HG03108 (cell line): ENCODE results near the gene SLCO1A2.

Source experiments
- ATAC-seq: cut with Tn5 transposase; IDR thresholded peaks from one replicate; pipeline ENCODE4 v1.9.1; 2021; ENCODE audit warnings: moderate library complexity; ENCODE audit not compliant: unreplicated experiment

Gene SLCO1A2

DNA sequence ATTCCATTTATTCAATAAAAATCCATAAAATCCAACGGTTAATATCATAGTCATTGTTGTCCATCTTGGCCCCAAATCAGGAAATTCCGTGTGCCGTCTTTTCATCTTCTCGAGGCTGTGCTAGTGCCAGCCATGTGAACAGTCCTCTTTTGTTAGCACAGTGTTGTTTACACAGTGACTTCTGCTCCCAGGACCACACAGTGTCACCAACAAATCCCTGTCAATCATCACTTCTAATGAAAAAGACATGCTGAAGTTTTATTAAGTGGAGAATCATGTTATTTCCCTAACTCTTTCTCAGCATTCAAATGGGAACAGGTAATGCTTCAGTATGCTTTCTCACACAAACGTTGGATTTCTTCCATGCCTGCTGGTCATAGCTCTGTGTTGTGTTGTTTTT lies 1.9 kb upstream of the SLCO1A2 start:
- ATAC-seq: no peak

DNA sequence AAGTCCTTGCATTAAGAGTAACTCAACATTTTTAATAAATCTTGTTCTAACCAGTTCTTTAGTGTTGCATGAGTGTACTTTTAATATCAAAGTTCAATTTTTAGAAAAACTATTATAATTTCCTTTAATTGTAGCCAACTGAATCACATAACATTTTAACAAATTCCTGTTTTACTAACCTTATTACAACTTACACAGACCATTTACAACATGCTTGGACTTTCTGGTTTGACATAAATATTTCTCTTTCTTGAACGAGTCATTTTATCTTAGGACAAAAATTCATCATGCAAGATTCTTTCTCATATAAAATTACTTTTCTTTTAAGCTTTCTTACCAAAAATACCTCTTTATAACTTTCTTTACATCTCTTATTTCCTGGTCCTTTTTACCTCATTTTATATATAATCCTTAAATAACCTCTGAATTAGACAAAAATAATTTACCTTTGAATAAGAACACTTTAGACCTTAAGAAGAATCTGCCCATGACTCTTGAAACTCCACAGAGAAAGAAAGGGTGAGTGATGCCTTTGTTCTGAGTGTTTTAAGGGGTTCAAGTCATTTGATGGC lies 3.9 kb downstream of the SLCO1A2 start:
- no peak for ATAC-seq

DNA sequence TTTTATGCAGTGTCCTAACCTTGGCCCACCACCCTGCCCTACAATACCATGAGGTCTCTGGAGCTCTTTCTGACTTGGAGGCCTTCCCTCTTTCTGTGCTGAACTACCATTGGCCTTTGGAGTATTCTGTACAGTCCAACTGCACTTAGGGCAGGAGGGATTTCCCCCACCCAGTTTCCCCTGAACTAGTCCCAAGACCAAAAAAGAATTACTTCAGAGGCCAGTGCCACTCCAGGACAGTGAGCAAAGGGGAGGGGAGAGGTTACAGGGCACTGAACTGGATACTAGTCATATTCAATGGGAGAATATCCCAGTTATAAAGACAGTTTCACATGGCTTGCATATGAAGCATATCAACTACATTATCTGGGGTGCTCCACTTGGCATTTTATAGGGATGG lies 6.1 kb downstream of the SLCO1A2 start:
- no peak for ATAC-seq

DNA sequence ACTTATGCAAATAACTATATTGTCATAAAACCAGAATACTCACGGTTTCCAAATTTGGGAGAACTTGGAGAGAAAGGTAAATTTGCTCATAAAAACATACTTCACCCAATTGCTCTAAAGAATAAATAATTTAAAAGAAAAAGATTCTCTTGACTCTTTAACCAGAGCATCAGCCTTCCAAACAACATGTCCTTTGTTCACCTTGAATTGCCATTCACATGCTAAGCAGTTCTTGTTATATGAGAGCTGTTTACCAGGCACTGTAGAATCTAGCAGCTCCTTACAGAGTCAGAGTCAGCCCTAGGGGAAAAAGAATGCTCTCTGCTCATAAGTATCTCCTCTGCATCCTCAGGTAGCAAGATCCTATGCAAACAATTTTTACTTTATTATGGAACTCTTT lies 10.2 kb downstream of the SLCO1A2 start:
- ATAC-seq: no peak

DNA sequence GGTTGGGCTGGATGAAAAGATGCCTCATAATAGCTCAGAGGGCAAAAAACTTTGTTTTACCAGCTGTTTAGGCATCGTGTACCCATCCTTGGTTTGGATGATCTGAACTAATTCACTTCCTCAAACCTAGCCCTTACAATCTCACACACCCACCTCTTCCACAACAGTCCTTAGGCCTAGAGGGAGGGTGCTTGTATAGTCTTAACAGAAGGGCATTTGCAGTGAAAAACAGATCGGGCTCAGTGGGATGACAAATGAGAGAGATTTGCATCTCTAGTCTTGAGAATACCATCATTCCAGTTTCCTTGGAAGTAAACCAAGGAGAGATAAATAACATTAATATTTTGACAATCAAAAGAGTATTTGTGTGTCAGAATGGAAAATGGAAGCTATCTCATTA lies 11.0 kb downstream of the SLCO1A2 start:
- no peak for ATAC-seq

DNA sequence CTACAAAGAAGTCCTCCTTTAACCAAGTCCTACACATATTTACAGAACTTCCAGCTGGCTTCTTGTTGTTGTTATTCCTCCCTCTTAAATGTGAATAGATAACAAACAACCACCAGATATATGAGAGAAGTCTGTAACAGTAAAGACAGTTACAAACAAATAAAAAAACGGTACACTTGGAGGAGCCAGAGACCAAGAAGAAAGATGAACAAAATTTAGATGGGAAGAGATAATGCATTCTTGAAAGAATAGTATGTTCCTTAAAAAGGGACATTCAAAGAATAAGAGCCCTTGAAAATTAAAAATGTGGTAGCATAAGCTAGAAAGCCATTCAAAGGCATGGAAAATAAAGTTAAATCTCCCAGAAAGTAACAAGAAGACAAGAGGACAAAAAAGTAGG lies 25.9 kb downstream of the SLCO1A2 start:
- no peak for ATAC-seq

DNA sequence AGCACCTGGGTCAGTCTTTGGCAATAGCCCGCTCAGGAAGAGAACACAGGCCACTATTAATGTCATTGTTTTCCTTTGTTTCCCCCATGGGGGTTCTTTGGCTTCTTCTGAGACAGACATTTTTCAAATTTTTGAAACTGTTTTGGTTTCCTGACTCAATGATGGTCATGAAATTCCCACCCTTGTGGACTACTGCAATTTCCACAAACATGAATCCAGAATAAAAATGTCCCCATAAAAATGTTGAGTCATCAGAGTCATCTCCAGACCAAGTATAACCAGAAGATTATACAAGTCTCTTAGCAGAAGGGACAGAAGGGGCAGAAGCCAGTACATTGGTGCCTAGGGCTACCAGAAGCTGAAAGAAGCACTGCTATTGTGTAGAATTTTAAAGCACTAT lies 29.1 kb downstream of the SLCO1A2 start:
- no peak for ATAC-seq

DNA sequence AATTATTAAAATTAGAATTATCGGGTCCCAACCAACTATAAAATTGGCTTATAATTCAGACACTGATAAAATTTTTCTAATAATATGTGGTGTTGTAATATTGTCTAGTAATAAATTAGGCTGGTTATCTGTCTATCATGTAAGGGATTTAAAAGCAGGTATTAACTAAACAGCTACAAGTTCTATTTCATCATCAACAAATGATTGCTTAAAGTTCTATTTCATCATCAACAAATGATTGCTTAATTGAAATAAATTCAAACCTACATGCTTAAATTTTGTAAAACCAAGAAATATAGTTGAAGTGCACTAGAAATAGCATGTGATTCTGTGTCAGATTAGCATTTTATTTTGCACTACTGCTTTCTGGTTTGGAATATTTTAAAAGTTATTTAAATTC lies 34.1 kb downstream of the SLCO1A2 start:
- no peak for ATAC-seq

DNA sequence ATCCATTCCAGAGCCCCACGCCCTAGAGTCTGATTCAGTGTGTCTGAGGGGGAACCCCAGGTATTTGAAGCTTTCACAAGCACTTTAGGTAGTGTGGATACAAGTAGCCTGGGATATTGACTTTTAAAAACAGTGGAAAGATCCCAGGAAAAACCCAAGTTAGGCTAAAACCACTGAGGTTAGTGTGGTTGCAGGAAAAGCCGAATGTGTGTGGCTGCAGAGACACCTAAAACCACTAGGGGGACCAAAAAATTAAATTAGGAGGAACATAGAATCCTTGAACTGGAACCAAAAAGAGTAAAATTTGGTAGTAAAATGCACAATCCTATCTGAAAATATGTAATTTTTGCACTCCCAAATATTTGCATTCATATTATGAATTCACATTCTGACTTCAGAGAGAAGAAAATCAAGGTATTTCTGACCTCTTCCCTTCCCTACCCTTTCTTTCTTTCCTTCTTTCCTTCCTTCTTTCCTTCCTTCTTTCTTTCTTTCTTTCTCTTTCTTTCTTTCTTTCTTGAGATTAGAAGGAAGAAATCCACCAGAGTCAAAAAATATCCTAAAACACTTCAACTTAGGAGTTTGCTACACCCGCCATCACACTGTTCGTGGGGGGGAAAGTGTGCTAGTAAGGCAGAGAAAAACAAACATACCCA lies 37.8 kb downstream of the SLCO1A2 start:
- no peak for ATAC-seq

DNA sequence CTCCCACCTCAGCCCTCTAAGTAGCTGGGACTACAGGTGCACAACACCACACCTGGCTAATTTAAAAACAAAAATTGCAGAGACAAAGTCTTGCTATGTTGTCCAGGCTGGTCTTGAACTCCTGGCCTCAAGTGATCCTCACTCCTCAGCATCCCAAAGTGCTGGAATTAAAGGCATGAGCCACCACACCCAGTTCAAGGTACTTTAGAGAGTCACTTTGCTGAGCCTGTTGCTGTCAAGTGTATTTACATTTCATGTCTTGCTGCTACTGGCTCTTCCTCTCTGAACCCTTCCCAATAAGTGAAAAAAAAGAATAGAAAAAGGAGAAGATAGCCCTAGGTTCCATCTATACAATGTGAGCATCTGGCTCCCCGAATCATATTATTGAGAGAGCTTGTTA lies 38.4 kb downstream of the SLCO1A2 start:
- no peak for ATAC-seq

DNA sequence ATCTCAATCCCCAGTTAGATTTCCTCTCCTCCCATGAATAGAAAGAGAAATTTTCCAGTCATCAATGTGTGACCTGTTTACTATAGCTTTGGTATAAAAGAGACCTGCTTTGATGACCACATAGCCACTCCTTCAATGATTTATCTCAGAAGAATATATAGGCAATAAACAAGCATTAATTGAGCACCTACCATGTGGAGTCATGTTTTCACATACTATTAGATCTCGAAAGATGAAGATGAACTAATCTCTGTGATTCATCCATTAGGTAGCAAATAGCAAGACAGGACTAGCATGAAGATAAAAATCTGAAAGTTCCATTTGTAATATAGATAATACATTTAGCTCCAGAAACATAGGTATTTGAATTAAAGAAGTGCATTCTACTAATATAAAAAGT lies 40.5 kb downstream of the SLCO1A2 start:
- ATAC-seq: no peak

DNA sequence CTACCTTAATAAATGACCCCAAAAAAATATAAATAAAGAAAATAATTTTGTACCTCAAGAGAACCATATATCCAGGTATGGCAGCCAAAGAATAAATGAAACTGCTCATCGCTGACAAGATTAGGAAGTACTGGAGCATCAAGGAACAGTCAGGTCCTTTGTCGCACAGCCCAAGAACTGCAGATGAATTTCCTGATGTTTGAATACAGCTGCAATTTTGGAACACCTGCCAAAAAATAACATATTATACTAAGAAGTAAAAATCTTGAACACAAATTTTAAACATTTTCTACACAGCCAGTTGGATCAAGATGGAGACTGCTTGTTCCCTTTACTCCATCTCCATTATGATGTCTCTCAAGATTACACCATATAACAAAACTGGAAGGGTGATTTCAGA lies 42.6 kb downstream of the SLCO1A2 start:
- no peak for ATAC-seq

DNA sequence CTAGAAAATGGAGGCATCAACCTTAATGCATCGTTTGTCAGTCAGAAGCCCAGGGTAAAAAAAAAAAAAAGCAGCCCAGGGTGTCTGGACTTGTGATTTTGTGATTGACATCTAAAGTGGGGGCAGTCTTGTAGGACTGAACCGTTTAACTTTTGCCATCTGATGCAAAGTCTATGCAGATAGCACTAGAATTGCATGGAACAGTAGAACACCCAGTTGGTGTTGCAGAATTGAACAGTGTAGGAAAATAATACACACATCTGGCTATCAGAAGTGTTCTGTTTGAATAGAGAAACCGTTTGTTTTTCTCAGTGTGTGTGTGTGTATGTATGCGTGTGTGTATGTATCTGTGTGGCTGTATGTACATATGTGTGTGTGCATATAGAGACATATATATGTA lies 45.0 kb downstream of the SLCO1A2 start:
- ATAC-seq: no peak

DNA sequence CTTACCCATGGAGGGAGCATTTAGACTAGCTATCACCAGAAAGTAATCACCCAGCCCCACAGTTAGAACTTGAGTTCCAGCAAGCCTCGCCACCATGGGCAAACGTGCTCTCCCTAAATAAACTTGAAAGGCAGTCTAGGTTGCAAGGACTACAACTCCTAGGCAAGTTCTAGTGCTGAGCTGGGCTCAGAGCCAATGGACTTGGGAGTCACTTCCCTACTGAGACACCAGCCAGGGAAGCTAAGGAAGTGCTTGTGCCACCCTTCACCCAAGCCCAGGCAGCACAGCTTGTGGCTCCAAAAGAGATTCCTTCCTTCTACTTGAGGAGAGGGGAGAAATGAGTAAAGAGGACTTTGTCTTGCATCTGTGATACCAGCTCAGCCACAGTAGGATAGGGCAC lies 57.9 kb downstream of the SLCO1A2 start:
- ATAC-seq: no peak

DNA sequence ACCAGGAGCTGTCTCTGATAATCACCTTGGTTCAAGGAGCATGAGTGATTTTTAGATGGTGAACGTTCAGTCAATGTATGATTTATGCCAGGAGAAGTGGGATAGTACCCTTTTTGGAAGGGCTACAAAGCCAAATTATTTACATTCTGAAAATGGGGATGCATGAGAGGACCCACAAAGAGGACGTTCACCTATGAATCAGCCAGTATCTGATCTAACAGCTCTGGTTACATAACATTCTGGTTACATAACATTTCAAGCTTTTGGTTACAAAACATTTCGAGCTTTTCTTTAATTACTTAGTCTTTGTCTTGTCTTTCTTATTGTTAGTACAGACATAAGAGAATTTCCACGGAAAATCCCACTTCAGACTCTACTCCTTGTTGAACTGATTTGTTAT lies 68.8 kb downstream of the SLCO1A2 start:
- ATAC-seq: no peak

DNA sequence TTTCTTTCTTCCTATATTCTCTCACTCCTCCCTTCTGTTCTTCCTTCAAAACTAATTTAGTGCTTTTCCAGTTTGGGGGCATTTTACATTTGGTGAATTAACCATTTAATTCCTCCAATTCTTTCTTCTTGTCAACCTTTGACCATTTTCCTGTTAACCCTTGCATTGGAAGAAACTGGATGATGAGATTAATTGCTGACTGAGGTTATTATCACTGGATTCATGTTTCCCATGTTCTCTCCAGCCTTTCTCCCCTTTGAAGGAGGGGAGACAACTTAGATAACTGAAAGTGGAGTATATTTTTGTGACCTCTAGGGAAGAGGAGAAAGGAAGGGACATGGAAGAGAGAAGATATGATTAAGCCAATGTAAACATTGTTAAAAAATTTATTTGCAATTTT lies 70.5 kb downstream of the SLCO1A2 start:
- no peak for ATAC-seq

DNA sequence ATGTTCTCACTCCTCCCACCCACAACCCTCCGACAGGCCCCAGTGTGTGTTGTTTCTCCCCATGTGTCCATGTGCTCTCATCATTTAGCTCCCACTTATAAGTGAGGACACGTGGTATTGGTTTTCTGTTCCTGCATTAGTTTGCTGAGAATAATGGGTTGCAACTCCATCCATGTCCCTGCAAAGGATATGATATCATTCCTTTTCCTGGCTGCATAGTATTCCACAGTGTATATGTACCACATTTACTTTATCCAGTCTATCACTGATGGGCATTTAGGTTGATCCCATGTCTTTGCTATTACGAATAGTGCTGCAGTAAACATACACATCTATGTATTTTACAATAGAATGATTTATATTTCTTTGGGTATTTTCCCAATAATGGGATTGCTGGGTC lies 77.5 kb downstream of the SLCO1A2 start:
- ATAC-seq: no peak

DNA sequence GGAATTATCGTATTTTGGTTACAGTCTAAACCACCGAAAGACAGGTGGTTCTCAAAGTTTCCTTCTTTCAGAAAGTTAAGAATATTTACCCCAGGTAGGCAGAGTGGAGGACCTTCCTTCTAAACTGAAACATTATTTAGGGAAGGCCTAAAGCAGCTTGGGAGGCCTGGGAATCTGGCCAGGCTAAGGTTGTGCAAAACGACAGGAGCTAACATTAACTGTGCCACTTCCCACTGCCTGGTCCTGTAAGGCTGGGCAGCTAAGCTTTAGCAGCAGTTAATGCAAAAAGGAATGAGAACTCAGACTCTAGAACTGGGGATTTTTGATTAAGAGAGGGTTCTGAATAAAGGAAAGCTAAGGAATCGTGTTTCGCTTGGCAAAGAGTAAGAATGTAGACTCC lies 82.6 kb downstream of the SLCO1A2 start:
- no peak for ATAC-seq

DNA sequence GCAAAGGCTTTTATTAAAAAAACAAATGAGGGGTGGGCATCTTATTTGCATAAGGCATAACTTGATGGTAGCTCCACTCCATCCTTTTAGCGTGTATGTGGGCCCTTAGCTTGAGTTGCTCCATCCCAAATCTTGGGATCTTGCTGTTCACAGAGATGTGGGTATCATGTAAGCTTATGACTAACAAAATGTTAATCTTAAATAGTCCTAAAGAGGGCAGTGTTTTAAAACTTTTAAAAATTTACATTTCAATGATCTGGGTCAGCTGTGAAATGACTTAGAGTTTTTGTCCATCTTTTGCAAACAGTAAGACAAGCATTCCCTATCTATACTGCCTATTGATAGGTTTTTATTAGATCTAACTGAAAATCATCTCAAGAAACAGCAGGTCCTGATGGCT lies 86.0 kb downstream of the SLCO1A2 start:
- ATAC-seq: no peak

DNA sequence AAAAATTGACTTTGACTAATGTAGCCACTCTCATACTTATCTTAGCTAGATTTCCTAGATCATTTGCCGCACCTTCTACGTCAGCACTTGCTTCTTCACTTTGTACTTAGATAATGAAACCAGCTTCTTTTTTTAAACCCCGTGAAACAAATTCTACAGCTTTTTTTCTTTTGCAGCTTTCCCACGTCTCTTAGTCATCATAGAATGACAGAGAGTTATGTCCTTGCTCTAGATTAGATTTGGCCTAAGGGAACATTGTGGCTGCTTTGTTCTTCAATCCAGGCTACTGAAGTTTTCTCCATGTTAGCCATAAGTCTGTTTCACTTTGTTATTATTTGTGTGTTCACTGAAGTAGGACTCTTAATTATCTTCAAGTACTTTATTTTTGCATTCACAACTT lies 94.9 kb downstream of the SLCO1A2 start:
- no peak for ATAC-seq

DNA sequence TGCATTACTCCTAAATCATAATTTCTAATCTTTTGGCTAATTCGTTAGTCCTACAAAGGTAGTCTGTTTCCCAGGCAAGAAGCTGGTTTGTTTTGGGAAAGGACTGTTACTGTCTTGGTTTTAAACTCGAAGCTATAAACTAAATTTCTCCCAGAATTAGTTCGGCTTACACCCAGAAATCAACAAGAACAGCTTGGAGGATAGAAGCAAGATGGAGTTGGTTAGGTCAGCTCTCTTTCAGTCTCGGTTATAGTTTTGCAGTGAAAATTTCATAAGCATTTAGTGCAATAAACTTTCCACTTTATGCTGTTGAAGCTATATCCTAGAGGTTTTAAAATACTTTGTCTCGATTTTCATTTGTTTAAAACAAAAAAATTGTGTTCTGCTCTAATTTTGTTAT lies 100.3 kb downstream of the SLCO1A2 start:
- ATAC-seq: no peak

DNA sequence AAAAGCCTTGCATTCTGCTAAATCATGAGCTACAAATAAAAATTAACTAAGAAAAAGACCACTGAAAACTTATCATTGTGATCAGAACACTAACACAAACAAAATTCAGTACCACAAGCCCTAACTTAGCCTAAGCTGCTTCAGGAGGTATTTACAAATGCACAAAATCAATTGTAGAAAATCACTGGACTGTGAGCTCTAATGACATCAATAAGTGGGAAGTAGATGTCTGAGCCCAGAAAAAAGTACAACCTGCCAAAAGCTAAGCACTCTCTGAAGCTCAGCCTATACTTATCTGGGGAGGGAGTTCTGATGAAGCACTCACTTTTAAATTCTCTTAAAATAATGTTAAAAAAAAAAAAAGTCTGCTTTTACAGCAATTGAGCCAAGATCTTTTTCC lies 110.8 kb downstream of the SLCO1A2 start:
- no peak for ATAC-seq

DNA sequence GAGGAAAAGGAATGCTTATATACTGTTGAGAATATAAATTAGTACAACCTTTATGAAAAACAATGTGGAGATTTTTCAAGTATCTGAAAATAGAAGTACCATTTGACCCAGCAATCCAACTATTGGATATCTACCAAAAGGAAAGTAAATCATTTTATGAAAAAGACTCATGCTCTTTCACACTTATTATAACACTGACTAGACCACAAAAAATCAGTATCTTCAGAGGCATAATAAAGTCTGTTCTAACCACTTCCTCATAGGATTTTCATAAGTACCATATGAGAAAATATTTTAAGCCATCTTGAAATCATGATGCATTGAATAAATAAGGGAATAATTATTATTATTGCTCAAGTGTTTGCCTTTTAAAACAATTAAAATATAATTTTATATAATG lies 112.9 kb downstream of the SLCO1A2 start:
- ATAC-seq: no peak
